Small intestine (tissue), 7 donors: ENCODE measurements around the gene RELN. TPM values are rescaled to one million over a fixed set of nuclear protein-coding genes. Genes with fewer than 3 reads are reported as not detected.

Experiments
- DNase-seq, 2 donors: peaks; one replicate each; pipeline versions ENCODE4 v3.0.0 to v3.0.0-alpha.2; 2013
- FAIRE-seq: peaks from 2 replicates; lab custom pipeline; 2012; peaks lifted over from hg19 to GRCh38; lab: Jason Lieb, UNC
- H3K27ac ChIP-seq, 3 donors: one replicate each; pipeline ENCODE4 v1.5.1; 2013; ENCODE audit warnings: low read length in 2 of 3, mild to moderate bottlenecking in 2 of 3, control low read depth in 1 of 3, inconsistent platforms in 1 of 3, low read depth in 1 of 3, moderate library complexity in 1 of 3
- H3K27me3 ChIP-seq, 3 donors: one replicate each; pipeline ENCODE4 v1.6.1; 2013; ENCODE audit warnings: low read length in 3 of 3, inconsistent platforms in 1 of 3; ENCODE audit not compliant: control insufficient read depth in 3 of 3, insufficient read depth in 3 of 3
- H3K36me3 ChIP-seq, 3 donors: one replicate each; pipeline ENCODE4 v1.6.1; 2013; ENCODE audit warnings: low read length in 3 of 3, inconsistent platforms in 1 of 3, low read depth in 1 of 3, mild to moderate bottlenecking in 1 of 3, moderate library complexity in 1 of 3; ENCODE audit not compliant: control insufficient read depth in 3 of 3, insufficient read depth in 2 of 3
- H3K4me1 ChIP-seq, 3 donors: one replicate each; pipeline ENCODE4 v1.6.1; 2013; ENCODE audit warnings: low read length in 2 of 3, inconsistent platforms in 1 of 3, low read depth in 1 of 3, mild to moderate bottlenecking in 1 of 3, moderate library complexity in 1 of 3; ENCODE audit not compliant: control insufficient read depth in 3 of 3, insufficient read depth in 2 of 3
- H3K4me3 ChIP-seq, 3 donors: one replicate each; pipeline ENCODE4 v1.5.1; 2013; ENCODE audit warnings: low read length in 3 of 3, control low read depth in 1 of 3, inconsistent platforms in 1 of 3, low read depth in 1 of 3, mild to moderate bottlenecking in 1 of 3, moderate library complexity in 1 of 3
- H3K9me3 ChIP-seq, 2 donors: one replicate each; pipeline ENCODE4 v1.6.1; 2013; ENCODE audit warnings: low read depth in 1 of 2, low read length in 1 of 2; ENCODE audit not compliant: control insufficient read depth in 2 of 2, insufficient read depth in 1 of 2
- WGBS, 3 donors: extraction: QIAGEN DNeasy Blood & Tissue Kit; methylation state at CpG; one replicate each; pipeline ENCODE4 v1.1.7; 2013; 5-methylcytosine and 5-hydroxymethylcytosine counted together
- polyA plus RNA-seq, 4 donors: library from polyadenylated mRNA; stranded (reverse) in 3 of 4; unstranded in 1 of 4; fragments of 200-250 nt in 3 of 4; fragments of 120-200 nt in 1 of 4; gene quantifications; one replicate each; pipeline versions ENCODE4 v1.2.1 to v1.2.3, GENCODE V29; 2013
- donor health status: healthy with polysubstance abuse.
- donor health status: control.
- donor health status: control.
- donor health status: Bipolar disorder and iron deficiency.
- donor health status: healthy.

Gene RELN
- polyA plus RNA-seq, 4 donors, result 3.4 to 8.1 TPM; not detected in 2

DNA sequence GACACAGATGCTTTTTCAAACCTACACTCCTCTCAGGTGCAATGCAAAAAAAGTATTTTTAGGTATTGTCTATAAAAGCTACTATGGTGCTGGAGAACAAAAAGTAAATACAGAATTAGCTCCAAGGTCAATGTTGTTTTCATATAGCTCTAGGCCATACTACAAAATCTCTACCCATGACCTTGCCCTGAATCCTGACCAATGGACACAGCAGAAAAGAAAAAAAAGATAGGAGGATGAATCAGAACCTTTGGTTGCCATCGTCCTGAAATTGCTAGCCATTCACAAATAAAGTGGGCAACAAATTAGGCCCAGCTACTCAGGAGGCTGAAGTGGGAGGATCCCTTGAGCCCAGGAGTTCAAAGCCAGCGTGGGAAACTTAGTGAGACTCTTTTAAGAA lies 35.2 kb upstream of the RELN start:
- no peak overlapping the region for H3K4me3 ChIP-seq
- H3K9me3 ChIP-seq, result peaks cover 0 to 4% of the 10 kb centered on the region in 2 donors
- no peaks in the 10 kb centered on the region for H3K27me3 ChIP-seq
- H3K36me3 ChIP-seq, result no peaks in the 10 kb centered on the region
- DNase-seq (no peak), FAIRE-seq (no peak)
- no peak overlapping the region for H3K27ac ChIP-seq
- 44 to 72% (median 55%) methylated on average over 2 of the region's 2 CpGs for whole genome bisulfite sequencing, 3 donors
- no peaks in the 10 kb centered on the region for H3K4me1 ChIP-seq

DNA sequence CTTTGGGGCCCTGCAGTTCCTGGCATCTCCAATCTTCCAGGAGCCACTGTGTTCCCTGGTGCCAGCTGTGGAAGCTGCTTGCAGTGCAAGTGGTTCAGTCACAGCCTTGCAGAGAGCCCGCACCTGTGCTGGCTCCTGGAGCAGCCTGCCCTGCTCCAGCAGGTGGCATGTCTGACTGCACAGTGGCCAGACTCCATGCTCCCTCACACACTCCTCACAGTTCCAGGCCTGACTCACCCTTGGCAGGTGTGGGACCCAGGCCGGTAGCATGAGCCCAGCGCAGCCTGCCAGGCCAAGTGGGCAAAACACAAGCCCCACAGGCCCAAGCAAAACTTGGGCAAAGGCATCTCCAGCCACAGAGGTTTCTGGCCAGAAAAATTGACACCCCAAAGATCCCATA lies 33.6 kb upstream of the RELN start:
- DNase-seq (no peak), FAIRE-seq (no peak)
- Histone ChIP-seq H3K27ac (no peak overlapping the region), H3K4me3 (no peak overlapping the region), H3K36me3 (no peaks in the 10 kb centered on the region), H3K9me3 (peaks cover 0 to 4% of the 10 kb centered on the region in 2 donors), H3K27me3 (no peaks in the 10 kb centered on the region), H3K4me1 (no peaks in the 10 kb centered on the region)
- 90 to 100% (median 96%) methylated on average over 3 of the region's 3 CpGs for WGBS, 3 donors

DNA sequence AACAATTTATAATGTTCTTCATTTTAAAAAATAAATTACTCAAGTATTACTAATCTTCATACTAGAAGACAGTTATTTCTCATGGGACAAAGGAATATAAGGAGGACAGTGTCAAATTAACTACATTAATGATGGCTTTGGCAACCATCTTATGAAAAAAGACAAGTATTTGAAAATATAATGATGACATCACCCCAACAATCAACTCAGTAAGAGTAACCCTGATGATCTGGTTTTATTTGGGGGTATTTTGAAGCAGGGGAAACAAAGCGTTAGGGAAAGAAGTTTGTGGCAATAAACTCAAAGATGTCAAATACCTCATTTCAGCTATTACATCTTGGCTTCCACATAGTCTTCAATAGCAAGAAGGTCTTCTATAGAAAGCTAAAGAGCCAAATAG lies 29.0 kb upstream of the RELN start:
- Histone ChIP-seq H3K36me3 (no peaks in the 10 kb centered on the region), H3K27me3 (no peaks in the 10 kb centered on the region), H3K4me3 (no peak overlapping the region), H3K9me3 (peaks cover 0 to 4% of the 10 kb centered on the region in 2 donors), H3K4me1 (no peaks in the 10 kb centered on the region), H3K27ac (no peak overlapping the region)
- DNase-seq, result no peak
- 87 to 92% (median 91%) methylated on average over 1 of the region's 1 CpG for WGBS, 3 donors
- no peak for FAIRE-seq

DNA sequence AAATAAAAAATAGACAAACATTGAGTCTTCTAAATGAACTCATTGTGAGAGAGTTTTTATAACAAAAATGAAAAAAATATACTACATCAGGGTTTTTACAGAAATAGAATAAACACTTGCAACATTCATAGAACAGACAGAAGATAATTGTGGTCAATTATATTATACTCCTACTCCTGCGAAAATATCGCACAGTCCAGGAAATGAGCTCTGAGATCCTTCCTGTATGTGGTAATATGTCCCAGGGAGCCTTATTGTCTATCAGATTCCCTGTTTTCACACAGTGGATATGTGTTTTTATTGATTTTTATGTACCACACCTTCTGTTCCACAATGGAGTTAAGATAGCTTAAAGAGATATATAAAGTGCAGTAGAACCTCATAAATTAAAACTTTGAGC lies 27.5 kb upstream of the RELN start:
- H3K9me3 ChIP-seq, result no peaks in the 10 kb centered on the region
- no peaks in the 10 kb centered on the region for H3K4me1 ChIP-seq
- 63 to 85% (median 71%) methylated on average over 2 of the region's 2 CpGs for WGBS, 3 donors
- no peak overlapping the region for H3K4me3 ChIP-seq
- H3K36me3 ChIP-seq, result no peaks in the 10 kb centered on the region
- DNase-seq (no peak), FAIRE-seq (no peak)
- H3K27me3 ChIP-seq, result no peaks in the 10 kb centered on the region
- H3K27ac ChIP-seq, result no peak overlapping the region

DNA sequence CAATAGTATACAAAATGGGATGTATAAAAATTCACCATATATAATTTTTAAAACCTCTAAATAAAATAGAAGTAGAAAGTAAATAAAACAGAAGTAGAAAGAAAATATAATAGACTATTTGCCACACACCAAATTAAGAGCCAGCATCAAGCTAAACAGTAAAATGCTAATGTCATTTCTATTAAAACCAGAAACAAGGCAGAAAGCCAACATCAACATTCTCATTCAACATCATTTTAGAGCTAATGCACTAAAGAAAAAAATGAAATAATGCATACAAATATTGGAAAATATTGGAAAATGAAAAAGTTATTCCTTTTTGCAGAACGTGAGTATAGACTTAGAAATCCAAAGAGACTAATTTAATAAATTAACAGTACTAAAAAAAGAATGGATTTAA lies 23.4 kb upstream of the RELN start:
- no peaks in the 10 kb centered on the region for H3K9me3 ChIP-seq
- WGBS, 3 donors, result 2 to 56% (median 33%) methylated on average over 1 of the region's 1 CpG
- H3K4me3 ChIP-seq, result no peak overlapping the region
- FAIRE-seq (peak; percentile 33), DNase-seq (no peak)
- no peak overlapping the region for H3K27ac ChIP-seq
- no peaks in the 10 kb centered on the region for H3K27me3 ChIP-seq
- H3K4me1 ChIP-seq, result no peaks in the 10 kb centered on the region
- no peaks in the 10 kb centered on the region for H3K36me3 ChIP-seq

DNA sequence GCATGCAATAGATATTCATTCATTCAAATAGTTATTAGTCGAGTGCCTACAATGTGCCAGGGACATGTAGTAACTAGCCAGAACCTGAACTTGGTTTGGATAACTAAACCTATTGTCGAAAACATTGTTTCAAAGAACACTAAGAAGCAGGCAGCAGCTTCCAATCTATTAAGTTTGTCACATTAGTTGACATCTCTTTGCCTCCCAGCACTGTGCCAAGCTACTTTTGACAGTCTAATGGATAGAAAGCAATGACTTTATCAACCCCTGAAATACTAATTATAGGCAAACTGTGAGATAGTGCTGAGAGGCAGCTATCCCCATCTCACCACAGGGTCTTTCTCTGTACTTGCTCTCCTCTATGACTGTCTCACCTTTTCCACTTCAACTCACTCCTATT lies 22.4 kb upstream of the RELN start:
- FAIRE-seq (no peak), DNase-seq (no peak)
- Histone ChIP-seq H3K27ac (no peak overlapping the region), H3K36me3 (no peaks in the 10 kb centered on the region), H3K9me3 (no peaks in the 10 kb centered on the region), H3K4me3 (no peak overlapping the region), H3K27me3 (peaks cover 0 to 4% (median 0%) of the 10 kb centered on the region in 3 donors), H3K4me1 (no peaks in the 10 kb centered on the region)
- 79 to 86% (median 85%) methylated on average over 2 of the region's 2 CpGs for WGBS, 3 donors

DNA sequence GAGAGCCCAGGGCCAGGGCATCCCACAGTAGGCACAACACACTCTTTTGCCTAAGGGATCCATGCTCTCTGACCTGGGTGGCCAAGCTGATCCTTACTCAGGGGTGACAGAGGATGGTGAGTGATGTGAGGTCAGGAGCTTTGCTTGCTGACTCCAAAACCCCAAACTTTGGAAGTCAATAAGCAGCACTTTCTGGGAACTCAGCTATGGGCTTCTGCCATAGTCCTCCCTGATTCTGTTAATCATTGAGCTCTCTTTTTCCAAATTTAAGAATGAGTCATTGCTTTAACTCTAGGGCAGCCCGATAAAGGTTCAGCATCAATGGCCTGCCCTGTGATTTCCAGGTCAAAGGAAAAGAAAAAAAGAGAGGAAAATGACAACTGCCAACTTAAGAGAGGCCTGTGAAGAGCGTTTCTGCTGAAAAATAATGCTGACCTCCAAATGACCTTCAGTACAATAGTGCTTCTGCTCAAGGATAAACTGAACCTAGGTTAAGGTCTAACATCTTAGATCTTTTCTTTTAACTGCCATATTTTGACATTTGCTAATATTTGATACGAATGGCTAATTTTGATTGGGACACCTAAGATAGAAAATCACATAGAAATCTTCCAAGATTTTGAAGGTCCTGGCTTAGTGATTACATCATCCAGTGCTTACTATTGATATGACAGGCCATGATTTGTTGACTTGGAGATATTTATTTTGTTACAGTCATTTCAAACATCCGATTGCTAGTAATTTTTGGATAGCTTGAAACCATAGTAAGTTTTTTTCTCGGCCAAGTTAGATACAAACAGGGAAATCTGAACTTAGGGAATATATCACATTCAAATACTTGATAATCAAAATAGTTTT lies 20.8 kb upstream of the RELN start:
- Histone ChIP-seq H3K9me3 (no peaks in the 10 kb centered on the region), H3K4me3 (no peak overlapping the region), H3K27me3 (peaks cover 0 to 4% (median 0%) of the 10 kb centered on the region in 3 donors), H3K36me3 (no peaks in the 10 kb centered on the region), H3K27ac (no peak overlapping the region), H3K4me1 (no peaks in the 10 kb centered on the region)
- no peak for FAIRE-seq
- WGBS, 3 donors, result 52 to 59% (median 55%) methylated on average over 5 of the region's 5 CpGs
- DNase-seq, result no peak

DNA sequence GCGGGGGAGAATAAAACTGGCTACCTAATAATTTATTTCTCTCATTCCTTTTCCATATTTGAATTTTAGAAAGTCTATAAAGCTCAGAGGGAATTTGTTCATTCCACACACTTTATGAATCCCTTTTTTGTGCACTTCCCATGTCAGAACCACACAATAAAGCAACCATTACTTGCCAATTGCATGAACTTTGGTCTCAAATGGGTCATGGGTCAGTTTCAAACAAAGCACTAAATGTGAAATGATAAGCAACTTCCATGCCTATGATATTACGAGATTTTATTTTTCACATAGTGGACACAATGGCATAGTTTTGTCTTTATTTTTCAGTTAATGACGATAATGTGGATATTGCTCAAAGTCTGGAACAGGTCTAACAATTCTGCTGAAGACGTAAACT lies 18.6 kb upstream of the RELN start:
- Histone ChIP-seq H3K9me3 (no peaks in the 10 kb centered on the region), H3K4me3 (no peak overlapping the region), H3K36me3 (no peaks in the 10 kb centered on the region), H3K4me1 (no peaks in the 10 kb centered on the region), H3K27me3 (peaks cover 0 to 4% (median 0%) of the 10 kb centered on the region in 3 donors), H3K27ac (no peak overlapping the region)
- no peak for FAIRE-seq
- 70 to 77% (median 75%) methylated on average over 4 of the region's 4 CpGs for WGBS, 3 donors
- DNase-seq, result no peak
